DLD1 (cell line): ENCODE data around the gene ABCB11.
"Not testable (repeated sequence)": the region's sequence is repeated elsewhere in the genome, so short reads cannot be mapped to it uniquely, and the experiment has no call there.

ENCODE experiments used
- in situ Hi-C: cut with HindIII; loops from 2 replicates; pipeline ENCODE4 v1.10.0; 2017; ENCODE audit warnings: low sequenced_read_pairs

Gene ABCB11

DNA sequence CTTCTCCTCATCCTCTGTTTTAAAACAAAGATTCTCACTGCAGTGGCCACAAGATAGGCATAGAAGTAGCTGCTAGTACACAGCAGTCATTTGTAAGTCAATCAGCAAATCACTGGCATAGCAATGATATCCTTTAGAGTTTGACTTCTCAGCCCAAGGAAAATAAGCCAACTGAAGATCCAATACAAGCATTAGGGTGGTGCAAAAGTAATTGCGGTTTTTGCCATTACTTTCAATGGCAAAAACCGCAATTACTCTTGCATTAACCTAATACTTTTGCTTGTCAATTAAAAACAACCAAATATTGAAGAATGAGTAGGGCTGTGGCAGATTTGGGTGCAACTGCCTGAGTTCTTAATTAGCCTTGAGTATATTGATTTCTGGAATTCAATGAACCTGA lies 127.2 kb downstream of the ABCB11 start:
- in situ Hi-C loops: no loop called here

DNA sequence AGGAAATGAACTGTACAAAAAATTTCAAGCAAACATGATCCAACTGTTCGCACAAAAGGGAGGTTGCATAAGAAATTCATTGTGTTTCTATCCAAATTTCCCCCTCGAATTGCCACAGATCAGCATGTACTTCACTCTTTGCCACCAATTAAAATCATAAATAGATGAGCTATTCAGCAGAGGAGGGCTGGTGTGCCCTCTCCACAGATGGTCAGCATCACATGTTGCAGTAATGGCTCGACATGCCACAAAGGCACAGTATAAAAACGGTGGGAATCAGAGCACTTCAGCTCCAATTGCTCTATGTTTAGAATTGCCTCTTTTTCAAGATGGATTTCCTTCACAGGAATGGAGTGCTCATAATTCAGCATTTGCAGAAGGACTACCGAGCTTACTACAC lies 130.1 kb downstream of the ABCB11 start, which contains the start of gene G6PC2:
Gene G6PC2, plus strand, starts transcription at position 289 of the 400 bp plus-strand sequence. Its CDS starts 41 bp downstream, at position 330.
- in situ Hi-C loops: no loop called here

- in situ Hi-C loops: no loop called here
Observed at GRCh38 chr2:168897449-168897848, 133.7 kb downstream of the ABCB11 start.

- in situ Hi-C loops: no loop called here
Observed at GRCh38 chr2:168896783-168897182, 134.3 kb downstream of the ABCB11 start.

- in situ Hi-C loops: no loop called here
Observed at GRCh38 chr2:168895771-168896170, 135.4 kb downstream of the ABCB11 start.

- in situ Hi-C loops: no loop called here
Observed at GRCh38 chr2:168894720-168895119, 136.4 kb downstream of the ABCB11 start.

DNA sequence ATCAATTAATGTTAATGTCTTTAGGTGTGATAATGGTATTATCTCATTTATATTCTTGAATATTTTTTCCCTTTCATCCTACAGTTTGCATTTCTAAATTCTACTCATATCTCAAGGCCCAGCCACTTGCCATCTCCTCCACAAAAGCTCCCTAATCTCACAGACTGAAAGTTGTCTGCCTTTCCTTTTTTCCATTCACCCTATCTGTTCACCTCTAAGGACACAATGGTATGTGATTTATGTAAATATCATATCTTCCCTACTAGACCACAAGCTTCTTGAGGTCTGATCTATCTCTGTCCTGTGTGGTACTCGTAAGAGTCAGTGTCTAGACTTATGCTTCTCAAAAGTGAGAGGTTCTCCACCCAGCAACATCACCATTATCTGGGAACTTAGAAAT lies 137.0 kb downstream of the ABCB11 start:
- in situ Hi-C loops: no loop called here

DNA sequence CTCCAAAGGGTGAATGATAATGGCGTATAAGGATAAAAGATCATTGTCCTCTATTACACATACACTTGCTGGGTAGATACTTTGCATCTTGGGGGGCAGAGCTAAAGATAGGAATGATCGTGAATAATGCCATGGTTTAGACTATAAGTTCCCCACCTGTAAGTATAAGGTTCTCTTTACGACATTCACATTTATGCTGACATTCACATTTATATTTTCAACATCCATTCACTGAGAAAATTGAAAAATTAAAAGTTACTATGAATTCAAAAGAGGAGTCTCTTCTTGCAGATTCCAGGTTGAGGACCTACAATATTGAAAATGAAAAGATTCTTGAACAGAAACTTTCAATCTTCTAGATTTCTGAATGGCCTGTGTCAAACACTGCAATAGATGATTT lies 138.8 kb downstream of the ABCB11 start:
- in situ Hi-C loops: no loop called here

GRCh38 chr2:168890006-168890782 lies 140.9 kb downstream of the ABCB11 start, which contains the start of gene SPC25:
SPC25 (minus strand) TSS chr2:168890430; CDS start chr2:168889519, 911 bp downstream.
- in situ Hi-C loops: no loop called here

GRCh38 chr2:168889635-168890005 lies 141.5 kb downstream of the ABCB11 start:
- in situ Hi-C loops: no loop called here

DNA sequence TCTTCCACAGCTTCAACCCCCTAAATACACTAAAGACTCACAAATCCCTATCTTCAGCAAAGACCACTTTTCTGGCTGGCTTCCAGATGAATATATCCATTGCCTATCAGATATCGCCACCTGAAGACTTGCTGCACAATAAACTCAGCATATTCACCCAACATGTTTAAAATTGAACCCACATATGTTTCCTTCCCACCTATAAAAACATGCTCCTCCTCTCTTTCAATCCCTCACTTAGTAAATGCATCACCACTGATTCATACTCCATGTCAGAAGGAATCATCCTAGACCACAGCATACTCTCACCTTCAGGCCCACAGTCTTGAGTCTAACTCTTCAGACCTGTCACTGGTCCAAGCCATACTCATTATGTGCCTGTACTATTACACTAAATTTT lies 146.1 kb downstream of the ABCB11 start:
- in situ Hi-C loops: no loop called here

DNA sequence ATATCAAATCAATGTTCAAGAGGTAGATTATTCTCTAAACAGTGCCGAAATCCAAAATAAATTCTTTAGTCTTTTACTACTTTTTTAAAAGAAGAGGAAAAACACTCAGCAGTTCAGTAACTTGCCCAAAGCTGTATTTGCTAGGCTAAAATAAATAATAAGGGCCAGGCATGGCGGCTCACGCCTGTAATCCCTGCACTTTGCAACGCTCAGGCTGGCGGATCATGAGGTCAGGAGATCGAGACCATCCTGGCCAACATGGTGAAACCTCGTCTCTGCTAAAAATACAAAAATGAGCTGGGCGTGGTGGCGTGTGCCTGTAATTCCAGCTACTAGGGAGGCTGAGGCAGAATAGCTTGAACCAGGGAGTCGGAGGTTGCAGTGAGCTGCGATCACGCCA lies 149.0 kb downstream of the ABCB11 start:
- in situ Hi-C loops: not testable (repeated sequence)

GRCh38 chr2:168874368-168875054 lies 156.6 kb downstream of the ABCB11 start:
- in situ Hi-C loops: no loop called here

DNA sequence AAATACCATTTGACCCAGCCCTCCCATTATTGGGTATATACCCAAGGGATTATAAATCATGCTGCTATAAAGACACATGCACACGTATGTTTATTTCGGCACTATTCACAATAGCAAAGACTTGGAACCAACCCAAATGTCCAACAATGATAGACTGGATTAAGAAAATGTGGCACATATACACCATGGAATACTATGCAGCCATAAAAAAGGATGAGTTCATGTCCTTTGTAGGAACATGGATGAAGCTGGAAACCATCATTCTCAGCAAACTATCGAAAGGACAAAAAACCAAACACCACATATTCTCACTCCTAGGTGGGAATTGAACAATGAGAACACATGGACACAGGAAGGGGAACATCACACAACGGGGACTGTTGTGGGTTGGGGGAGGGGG lies 160.3 kb downstream of the ABCB11 start:
- in situ Hi-C loops: not testable (repeated sequence)
